NCI-H460 (cell line): Measurements from ENCODE around the gene PINLYP. TPM values are rescaled to one million over a fixed set of nuclear protein-coding genes. Genes with fewer than 3 reads are reported as not detected.

Experiments used
- DNase-seq: peaks from one replicate; pipeline ENCODE4 v3.0.0-alpha.2; 2016; ENCODE audit warnings: low read depth; ENCODE audit errors: extremely low read depth
- total RNA-seq: library from RNA; depleted of rRNA; stranded (reverse); fragments of >200 nt; shearing (Covaris generic); gene quantifications from 2 replicates; pipeline ENCODE4 v1.2.3, GENCODE V29; 2014; rRNA removed

The PINLYP gene
- total RNA-seq, 1 experiment from 2014 or later: not detected

- DNase-seq: no peak
Observed at GRCh38 chr19:43623889-43624670, 48.5 kb downstream of the PINLYP start.

- DNase-seq: no peak
Observed at GRCh38 chr19:43624933-43625332, 49.3 kb downstream of the PINLYP start.

GRCh38 chr19:43625918-43626579, 50.4 kb downstream of the PINLYP start:
- DNase-seq: peak; percentile 8

- DNase-seq: no peak
Observed at GRCh38 chr19:43626838-43627237, 51.2 kb downstream of the PINLYP start.

GRCh38 chr19:43628646-43629326, 53.2 kb downstream of the PINLYP start:
- no peak for DNase-seq

GRCh38 chr19:43631491-43631890, 55.9 kb downstream of the PINLYP start:
- DNase-seq: no peak

Other genes with a start within 250 kb of the PINLYP start
- not detected in 2 replicates for gene CD177, start 222.1 kb upstream of the PINLYP start, total RNA-seq
- not detected in 2 replicates for gene TEX101, start 160.9 kb upstream of the PINLYP start, total RNA-seq
- 0.05 and 0.29 TPM in 2 replicates for gene LYPD3, start 110.2 kb upstream of the PINLYP start, total RNA-seq
- gene PHLDB3, start 71.1 kb upstream of the PINLYP start, total RNA-seq: 11.4 and 14.3 TPM in 2 replicates
- 32.5 and 39.0 TPM in 2 replicates for gene ETHE1, start 48.6 kb upstream of the PINLYP start, total RNA-seq
- gene ZNF575, start 42.6 kb upstream of the PINLYP start, total RNA-seq: 0.32 and 0.35 TPM in 2 replicates
- 13.5 and 17.9 TPM in 2 replicates for gene XRCC1, start 274 bp upstream of the PINLYP start, total RNA-seq
- gene IRGQ, start 20.3 kb downstream of the PINLYP start, total RNA-seq: 5.7 and 8.1 TPM in 2 replicates
- gene ZNF576, start 20.8 kb downstream of the PINLYP start, total RNA-seq: 4.4 and 4.6 TPM in 2 replicates
- gene SRRM5, start 36.3 kb downstream of the PINLYP start, total RNA-seq: 0.10 and 0.55 TPM in 2 replicates
- 15.4 and 17.5 TPM in 2 replicates for gene ZNF428, start 43.8 kb downstream of the PINLYP start, total RNA-seq
- 3.1 and 5.9 TPM in 2 replicates for gene CADM4, start 64.0 kb downstream of the PINLYP start, total RNA-seq
- gene PLAUR, start 94.4 kb downstream of the PINLYP start, total RNA-seq: 153 and 174 TPM in 2 replicates
- gene IRGC, start 140.3 kb downstream of the PINLYP start, total RNA-seq: not detected in 2 replicates
- 20.9 and 21.8 TPM in 2 replicates for gene SMG9, start 179.2 kb downstream of the PINLYP start, total RNA-seq
- 22.9 and 23.5 TPM in 2 replicates for gene KCNN4, start 205.2 kb downstream of the PINLYP start, total RNA-seq
- 0.37 and 0.69 TPM in 2 replicates for gene LYPD5, start 226.6 kb downstream of the PINLYP start, total RNA-seq